H9 (cell line): ENCODE measurements around the gene EFNA1. TPM values are rescaled to one million over a fixed set of nuclear protein-coding genes. Genes with fewer than 3 reads are reported as not detected.

Source experiments
- DNase-seq: peaks from one replicate; pipeline ENCODE4 v3.0.0-alpha.2; 2017
- H2AFZ ChIP-seq: one replicate; pipeline ENCODE4 v1.6.1; 2013; ENCODE audit warnings: mild to moderate bottlenecking, low read length, control low read depth, moderate library complexity
- H2AK5ac ChIP-seq: 2 replicates; pipeline ENCODE4 v1.6.1; 2013; ENCODE audit warnings: low read length, control low read depth, mixed read lengths; ENCODE audit not compliant: insufficient read length
- H2BK120ac ChIP-seq: one replicate; pipeline ENCODE4 v1.6.1; 2013; ENCODE audit warnings: low read depth, mild to moderate bottlenecking, low read length, control low read depth, inconsistent platforms; ENCODE audit not compliant: poor library complexity, severe bottlenecking
- H2BK12ac ChIP-seq: 2 replicates; pipeline ENCODE4 v1.6.1; 2013; ENCODE audit warnings: low read length, control low read depth, mixed read lengths, low read depth; ENCODE audit not compliant: insufficient read length
- H2BK15ac ChIP-seq: 2 replicates; pipeline ENCODE4 v1.6.1; 2013; ENCODE audit warnings: low read depth, low read length, control low read depth
- H2BK20ac ChIP-seq: one replicate; pipeline ENCODE4 v1.6.1; 2013; ENCODE audit warnings: low read depth, mild to moderate bottlenecking, low read length, control low read depth, inconsistent platforms; ENCODE audit not compliant: poor library complexity, severe bottlenecking
- H2BK5ac ChIP-seq: 2 replicates; pipeline ENCODE4 v1.6.1; 2013; ENCODE audit warnings: low read length, control low read depth, mixed read lengths; ENCODE audit not compliant: insufficient read length
- H3K14ac ChIP-seq: 2 replicates; pipeline ENCODE4 v1.6.1; 2013; ENCODE audit warnings: low read length, control low read depth; ENCODE audit not compliant: insufficient read depth
- H3K18ac ChIP-seq: 2 replicates; pipeline ENCODE4 v1.6.1; 2013; ENCODE audit warnings: low read depth, mild to moderate bottlenecking, mixed read lengths, low read length, control low read depth; ENCODE audit not compliant: insufficient read length
- H3K23ac ChIP-seq: 2 replicates; pipeline ENCODE4 v1.6.1; 2013; ENCODE audit warnings: low read length, control low read depth, mixed read lengths, low read depth; ENCODE audit not compliant: insufficient read length
- H3K23me2 ChIP-seq: 2 replicates; pipeline ENCODE4 v1.6.1; 2013; ENCODE audit warnings: low read depth, mild to moderate bottlenecking, mixed read lengths, low read length, control low read depth; ENCODE audit not compliant: insufficient read length, poor library complexity, severe bottlenecking
- H3K27ac ChIP-seq: 2 replicates; pipeline ENCODE4 v1.5.1; 2013; ENCODE audit warnings: low read length, control low read depth, mixed read lengths, low read depth; ENCODE audit not compliant: insufficient read length
- H3K27me3 ChIP-seq: 2 replicates; pipeline ENCODE4 v1.6.1; 2013; ENCODE audit warnings: low read length, control low read depth, inconsistent platforms; ENCODE audit not compliant: insufficient read depth
- H3K4ac ChIP-seq: 2 replicates; pipeline ENCODE4 v1.6.1; 2013; ENCODE audit warnings: low read depth, mild to moderate bottlenecking, control low read depth, inconsistent platforms, low read length, moderate library complexity
- H3K4me1 ChIP-seq: 2 replicates; pipeline ENCODE4 v1.6.1; 2013; ENCODE audit warnings: low read length, control low read depth, inconsistent platforms; ENCODE audit not compliant: insufficient read depth
- H3K4me2 ChIP-seq: 2 replicates; pipeline ENCODE4 v1.6.1; 2013; ENCODE audit warnings: low read length, control low read depth, mixed read lengths; ENCODE audit not compliant: insufficient read length, insufficient read depth
- H3K56ac ChIP-seq: 2 replicates; pipeline ENCODE4 v1.6.1; 2013; ENCODE audit warnings: low read depth, mild to moderate bottlenecking, mixed read lengths, low read length, control low read depth; ENCODE audit not compliant: insufficient read length
- H3K79me1 ChIP-seq: 2 replicates; pipeline ENCODE4 v1.6.1; 2013; ENCODE audit warnings: low read depth, mild to moderate bottlenecking, moderate library complexity, low read length, control low read depth, inconsistent platforms; ENCODE audit not compliant: insufficient read depth, poor library complexity, severe bottlenecking
- H3K79me2 ChIP-seq: 2 replicates; pipeline ENCODE4 v1.6.1; 2013; ENCODE audit warnings: low read length, control low read depth, inconsistent platforms; ENCODE audit not compliant: insufficient read depth
- H3K9ac ChIP-seq: 2 replicates; pipeline ENCODE4 v1.6.1; 2013; ENCODE audit warnings: low read length, control low read depth, mixed read lengths; ENCODE audit not compliant: insufficient read length; ENCODE audit errors: extremely low read depth
- H3K9me3 ChIP-seq: one replicate; pipeline ENCODE4 v1.6.1; 2013; ENCODE audit warnings: low read depth, low read length, inconsistent platforms; ENCODE audit not compliant: control insufficient read depth
- H3T11ph ChIP-seq: one replicate; pipeline ENCODE4 v1.6.1; 2013; ENCODE audit warnings: mild to moderate bottlenecking, low read length, control low read depth, inconsistent platforms
- H4K20me1 ChIP-seq: one replicate; pipeline ENCODE4 v1.6.1; 2013; ENCODE audit not compliant: control insufficient read depth, insufficient read length, insufficient read depth
- H4K5ac ChIP-seq: 2 replicates; pipeline ENCODE4 v1.6.1; 2013; ENCODE audit warnings: low read depth, mild to moderate bottlenecking, mixed read lengths, low read length, control low read depth; ENCODE audit not compliant: insufficient read length
- H4K8ac ChIP-seq: replicated peaks from 2 replicates; pipeline ENCODE4 v1.6.1; 2013; ENCODE audit warnings: low read length, control low read depth, mixed read lengths, low read depth; ENCODE audit not compliant: insufficient read length
- H4K91ac ChIP-seq: 2 replicates; pipeline ENCODE4 v1.6.1; 2013; ENCODE audit warnings: low read depth, mild to moderate bottlenecking, moderate library complexity, mixed read lengths, low read length, control low read depth; ENCODE audit not compliant: insufficient read length
- H3K27ac Mint-ChIP-seq, 3 experiments: 2 replicates in 2 of 3; 3 replicates in 1 of 3; pipeline ENCODE4 v1.8.0; 2020 to 2021; ENCODE audit warnings: mixed read lengths in 3 of 3, mild to moderate bottlenecking in 1 of 3, moderate library complexity in 1 of 3
- H3K27me3 Mint-ChIP-seq: 2 replicates; pipeline ENCODE4 v1.8.0; 2021; ENCODE audit warnings: low read depth, mild to moderate bottlenecking, moderate library complexity, mixed read lengths
- H3K36me3 Mint-ChIP-seq, 3 experiments: 2 replicates in 2 of 3; 3 replicates in 1 of 3; pipeline ENCODE4 v1.8.0; 2020 to 2021; ENCODE audit warnings: low read depth in 3 of 3, mixed read lengths in 3 of 3; ENCODE audit not compliant: insufficient read depth in 1 of 3
- H3K4me1 Mint-ChIP-seq, 2 experiments: 2 replicates each; pipeline ENCODE4 v1.8.0; 2020; ENCODE audit warnings: mixed read lengths in 2 of 2
- H3K4me3 Mint-ChIP-seq, 2 experiments: 2 replicates in 1 of 2; 3 replicates in 1 of 2; pipeline ENCODE4 v1.8.0; 2020 to 2021; ENCODE audit warnings: mild to moderate bottlenecking in 2 of 2, mixed read lengths in 2 of 2, moderate library complexity in 1 of 2
- H3K9me3 Mint-ChIP-seq, 2 experiments: 2 replicates in 1 of 2; 3 replicates in 1 of 2; pipeline ENCODE4 v1.8.0; 2020; ENCODE audit warnings: mild to moderate bottlenecking in 2 of 2, mixed read lengths in 2 of 2, moderate library complexity in 1 of 2
- CTCF ChIP-seq: fragments of 200-600 bp; sonication (generic); conservative IDR thresholded peaks from 3 replicates; pipeline ENCODE4 v1.8.0; 2021; ENCODE audit warnings: antibody characterized with exemption, mild to moderate bottlenecking
- WGBS: extraction: QIAGEN DNeasy Blood & Tissue Kit; methylation state at CpG from one replicate; pipeline ENCODE4 v1.1.7; 2013; ENCODE audit warnings: missing lambda C conversion rate, low lambda C conversion rate, mixed read lengths; ENCODE audit not compliant: insufficient read length; ENCODE audit errors: extremely low coverage; 5-methylcytosine and 5-hydroxymethylcytosine counted together
- total RNA-seq: library from RNA; stranded (reverse); gene quantifications from 2 replicates; pipeline ENCODE4 v1.2.1, GENCODE V29; 2021

EFNA1 gene
- total RNA-seq, 1 experiment from 2014 or later = 1.4 TPM

DNA sequence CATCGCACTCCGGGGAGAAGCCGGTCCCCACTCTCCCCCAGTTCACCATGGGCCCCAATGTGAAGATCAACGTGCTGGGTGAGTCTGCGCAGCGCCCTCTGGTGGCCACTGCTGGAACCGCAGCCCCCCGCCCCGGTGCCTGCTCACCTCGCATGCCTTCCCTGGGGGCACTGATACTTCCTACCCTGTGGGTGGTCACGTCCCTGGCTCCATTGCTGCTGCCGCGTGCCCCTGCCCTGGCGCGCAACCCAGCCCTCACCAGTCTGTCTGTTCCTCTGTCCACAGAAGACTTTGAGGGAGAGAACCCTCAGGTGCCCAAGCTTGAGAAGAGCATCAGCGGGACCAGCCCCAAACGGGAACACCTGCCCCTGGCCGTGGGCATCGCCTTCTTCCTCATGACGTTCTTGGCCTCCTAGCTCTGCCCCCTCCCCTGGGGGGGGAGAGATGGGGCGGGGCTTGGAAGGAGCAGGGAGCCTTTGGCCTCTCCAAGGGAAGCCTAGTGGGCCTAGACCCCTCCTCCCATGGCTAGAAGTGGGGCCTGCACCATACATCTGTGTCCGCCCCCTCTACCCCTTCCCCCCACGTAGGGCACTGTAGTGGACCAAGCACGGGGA lies 41.4 kb upstream of the EFNA1 start:
- Mint-ChIP-seq H3K4me3 (peak overlapping the region; percentile 49 to 96), H3K36me3 (0 out of 7 replicates have a peak, but pooled peaks cover 0 to 4% (median 0%) of the 10 kb centered on the region in 3 experiments), H3K27ac (no peak overlapping the region), H3K4me1 (peaks cover 21 to 42% of the 10 kb centered on the region in 2 experiments), H3K27me3 (peaks cover 43% of the 10 kb centered on the region), H3K9me3 (peaks cover 0 to 4% of the 10 kb centered on the region in 2 experiments; a peak in 3 of 5 replicates)
- H2BK120ac ChIP-seq = no peak overlapping the region
- WGBS = no CpG with 5 or more reads among the region's 24 CpGs
- H3K79me1 ChIP-seq = no peaks in the 10 kb centered on the region
- no peak overlapping the region for H4K8ac ChIP-seq
- peak; percentile 99 for TF ChIP-seq CTCF
- H3K79me2 ChIP-seq = no peaks in the 10 kb centered on the region
- H4K20me1 ChIP-seq = no peaks in the 10 kb centered on the region
- H3K14ac ChIP-seq = peak overlapping the region; percentile 6; the same call in 1 of the 2 replicates
- no peaks in the 10 kb centered on the region for H3K4me1 ChIP-seq
- H2AFZ ChIP-seq = no peak overlapping the region
- no peak overlapping the region for H2BK15ac ChIP-seq
- H3K4ac ChIP-seq = no peak overlapping the region
- no peak overlapping the region for H4K5ac ChIP-seq
- no peak overlapping the region for H3K9ac ChIP-seq
- no peak overlapping the region for H3K56ac ChIP-seq
- H3K4me2 ChIP-seq = peak overlapping the region; percentile 24
- H2AK5ac ChIP-seq = no peak overlapping the region
- no peak overlapping the region for H2BK20ac ChIP-seq
- no peak overlapping the region for H3K27ac ChIP-seq
- H3T11ph ChIP-seq = no peak overlapping the region
- no peaks in the 10 kb centered on the region for H3K9me3 ChIP-seq
- no peak overlapping the region for H3K18ac ChIP-seq
- no peak overlapping the region for H2BK5ac ChIP-seq
- no peak overlapping the region for H4K91ac ChIP-seq
- no peak overlapping the region for H2BK12ac ChIP-seq
- DNase-seq = peak; percentile 87
- H3K23me2 ChIP-seq = peaks cover 16% of the 10 kb centered on the region
- H3K27me3 ChIP-seq = peaks cover 31% of the 10 kb centered on the region
- H3K23ac ChIP-seq = no peak overlapping the region
